IPS-18c (cell line): ENCODE measurements around the gene LYPD4.

Experiments used
- H3K4me3 ChIP-seq: 2 replicates; pipeline ENCODE4 v1.7.0; 2013; ENCODE audit warnings: low read depth, mild to moderate bottlenecking, low read length, moderate library complexity; ENCODE audit not compliant: insufficient read depth
- H3K9me3 ChIP-seq: one replicate; pipeline ENCODE4 v1.6.1; 2013; ENCODE audit warnings: mild to moderate bottlenecking, low read length, moderate library complexity; ENCODE audit not compliant: control insufficient read depth, insufficient read depth

Gene LYPD4

DNA sequence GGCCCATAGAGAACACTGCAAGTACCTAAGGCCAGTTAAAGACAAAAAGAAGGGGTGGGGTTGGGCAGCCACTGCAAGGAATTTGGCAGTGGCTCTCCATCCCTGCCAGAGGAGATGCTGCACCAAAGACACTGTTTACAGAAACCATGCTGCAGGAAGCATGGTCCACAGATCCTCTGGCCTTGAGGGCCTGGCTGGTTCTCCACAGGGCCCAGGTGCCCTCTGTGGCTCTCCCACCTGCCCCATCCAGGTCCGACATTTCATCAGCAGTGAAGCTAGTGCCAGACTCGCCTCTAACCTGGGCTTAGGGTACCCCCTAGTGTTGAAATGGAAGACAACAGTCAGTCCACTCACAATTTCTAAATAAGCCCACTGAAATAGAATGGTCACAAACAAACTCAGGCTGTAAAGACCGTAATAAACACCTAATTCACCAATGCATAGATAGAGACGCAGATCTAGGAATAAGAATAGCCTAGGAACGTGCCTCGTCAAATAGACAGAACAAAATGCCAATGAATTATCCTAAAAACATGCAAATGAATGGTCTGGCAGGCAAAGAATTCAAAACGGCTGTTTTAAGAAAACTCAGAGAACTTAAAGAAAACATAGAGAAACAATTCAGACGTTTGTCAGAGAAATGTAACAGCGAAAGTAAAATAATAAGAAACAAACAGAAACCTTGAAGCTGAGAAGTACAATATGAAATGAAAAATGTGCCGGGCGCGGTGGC, 23.3 kb downstream of the LYPD4 start:
- H3K9me3 ChIP-seq, result no peaks in the 10 kb centered on the region

DNA sequence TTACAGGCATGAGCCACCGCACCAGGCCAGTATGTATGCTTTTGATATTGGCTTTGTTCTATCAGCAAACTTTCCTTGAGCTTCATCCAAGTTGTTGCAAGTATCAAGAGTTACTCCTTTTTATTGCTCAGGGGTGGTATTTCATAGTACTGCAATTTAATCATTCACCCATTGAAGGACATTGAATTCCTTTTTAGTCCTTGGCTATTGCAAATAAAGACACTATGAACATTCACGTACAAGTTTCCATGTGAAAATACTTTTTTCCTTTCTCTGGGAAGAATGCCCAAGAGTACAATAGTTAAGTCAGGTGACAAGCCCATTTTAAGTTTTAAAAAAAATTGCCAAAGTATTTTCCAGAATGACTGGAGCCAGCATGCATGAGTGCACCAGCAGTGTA, 27.7 kb downstream of the LYPD4 start:
- no peak overlapping the region for H3K4me3 ChIP-seq
- no peaks in the 10 kb centered on the region for H3K9me3 ChIP-seq

More for the DNA sequence above, 23.3 kb downstream of the LYPD4 start:
- H3K4me3 ChIP-seq, result no peak overlapping the region

DNA sequence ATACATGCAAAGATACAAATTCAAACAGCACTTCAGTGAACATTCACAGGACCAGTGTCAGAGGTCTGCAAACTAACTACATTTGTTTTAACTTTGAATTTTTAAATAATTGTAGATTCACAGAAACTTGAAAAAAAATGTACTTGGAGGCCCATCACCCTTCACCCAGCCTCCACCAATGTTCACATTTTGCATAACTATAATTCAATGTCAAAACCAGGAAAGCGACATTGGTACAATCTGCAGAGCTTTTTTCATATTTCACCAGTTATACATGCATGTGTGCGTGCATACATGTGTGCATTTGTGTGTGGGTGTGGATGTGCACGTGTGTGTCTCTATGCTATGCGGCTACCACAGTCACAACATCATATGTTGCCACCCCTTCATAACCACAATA, 29.2 kb downstream of the LYPD4 start:
- H3K9me3 ChIP-seq, result no peaks in the 10 kb centered on the region
- no peak overlapping the region for H3K4me3 ChIP-seq

DNA sequence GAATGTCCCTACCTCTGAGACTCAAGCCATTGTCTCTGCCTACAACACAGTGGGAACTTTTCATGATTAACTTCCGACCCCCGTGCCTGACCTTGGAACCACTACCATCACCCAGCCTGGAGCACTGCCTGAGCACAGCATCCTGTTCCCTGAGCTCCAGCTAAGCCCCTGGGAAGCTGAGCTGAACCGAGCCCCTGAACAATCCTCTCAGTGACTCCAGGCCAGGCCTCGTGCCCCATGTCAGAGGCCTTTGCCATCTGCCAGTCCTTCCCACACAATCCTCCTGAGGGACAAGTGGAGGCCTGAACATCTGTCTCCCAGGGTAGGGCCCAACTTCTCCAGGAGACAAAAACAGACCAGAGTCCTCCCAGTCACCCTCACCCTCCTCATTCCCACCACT, 30.6 kb downstream of the LYPD4 start:
- no peak overlapping the region for H3K4me3 ChIP-seq
- H3K9me3 ChIP-seq, result no peaks in the 10 kb centered on the region

DNA sequence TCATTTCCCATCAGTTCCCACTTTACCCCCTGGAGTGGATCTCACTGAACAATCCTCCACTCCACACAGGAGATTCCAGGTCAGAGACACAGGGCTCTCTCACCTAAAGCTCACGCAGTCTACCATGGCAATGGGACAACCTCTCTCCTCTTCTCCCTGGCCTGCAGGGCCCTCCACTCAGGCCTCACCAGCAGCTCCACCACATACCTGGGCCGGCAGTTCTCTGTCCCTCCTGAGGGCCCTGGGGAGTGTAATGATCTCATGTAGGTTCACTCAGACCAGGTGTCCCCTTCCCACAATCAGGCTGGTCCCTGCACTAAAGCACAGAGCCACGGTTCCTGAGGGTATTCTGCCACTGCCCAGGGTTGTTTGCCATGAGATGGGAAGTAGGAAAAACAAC, 32.5 kb downstream of the LYPD4 start:
- no peak overlapping the region for H3K4me3 ChIP-seq
- no peaks in the 10 kb centered on the region for H3K9me3 ChIP-seq

DNA sequence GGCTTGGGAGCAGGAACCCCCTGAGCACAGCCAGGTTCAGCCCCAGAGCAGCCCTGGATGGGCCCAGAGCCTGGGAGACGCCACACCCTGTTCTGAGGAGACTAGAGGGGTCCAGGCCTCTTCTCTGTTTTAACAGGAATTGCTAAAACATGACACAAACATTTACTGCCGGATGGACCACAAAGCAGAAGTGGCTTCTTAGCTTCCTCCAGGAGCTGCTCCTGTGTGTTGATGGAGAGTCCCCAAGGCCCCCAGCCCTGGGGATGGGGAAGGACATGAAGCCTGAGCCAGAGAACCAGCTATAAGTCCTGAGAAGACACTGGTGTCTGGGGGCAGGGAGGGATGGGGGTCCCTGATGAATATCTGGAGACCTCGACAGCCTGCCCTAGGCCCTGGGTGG, 33.4 kb downstream of the LYPD4 start:
- no peaks in the 10 kb centered on the region for H3K9me3 ChIP-seq
- no peak overlapping the region for H3K4me3 ChIP-seq

DNA sequence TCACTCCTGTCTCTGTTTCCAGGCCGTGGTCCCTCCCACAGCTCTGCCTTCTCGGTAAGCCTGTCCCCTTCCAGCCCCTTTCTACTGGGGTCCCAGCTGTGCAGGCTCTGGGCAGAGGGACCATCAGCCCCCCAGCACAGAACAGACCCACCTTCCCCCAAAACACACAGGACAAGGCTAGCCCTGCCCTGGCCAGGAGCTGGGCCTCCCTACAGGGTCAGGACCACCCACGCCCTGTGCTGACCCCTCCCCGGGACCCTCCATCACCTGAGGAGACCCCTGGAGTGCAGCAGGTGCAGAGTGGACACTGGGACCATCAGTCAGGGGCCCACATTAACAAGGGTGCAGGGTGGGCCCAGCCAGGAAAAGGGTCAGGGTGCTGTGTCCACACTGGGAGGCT, 34.2 kb downstream of the LYPD4 start:
- Histone ChIP-seq H3K9me3 (no peaks in the 10 kb centered on the region), H3K4me3 (no peak overlapping the region)

DNA sequence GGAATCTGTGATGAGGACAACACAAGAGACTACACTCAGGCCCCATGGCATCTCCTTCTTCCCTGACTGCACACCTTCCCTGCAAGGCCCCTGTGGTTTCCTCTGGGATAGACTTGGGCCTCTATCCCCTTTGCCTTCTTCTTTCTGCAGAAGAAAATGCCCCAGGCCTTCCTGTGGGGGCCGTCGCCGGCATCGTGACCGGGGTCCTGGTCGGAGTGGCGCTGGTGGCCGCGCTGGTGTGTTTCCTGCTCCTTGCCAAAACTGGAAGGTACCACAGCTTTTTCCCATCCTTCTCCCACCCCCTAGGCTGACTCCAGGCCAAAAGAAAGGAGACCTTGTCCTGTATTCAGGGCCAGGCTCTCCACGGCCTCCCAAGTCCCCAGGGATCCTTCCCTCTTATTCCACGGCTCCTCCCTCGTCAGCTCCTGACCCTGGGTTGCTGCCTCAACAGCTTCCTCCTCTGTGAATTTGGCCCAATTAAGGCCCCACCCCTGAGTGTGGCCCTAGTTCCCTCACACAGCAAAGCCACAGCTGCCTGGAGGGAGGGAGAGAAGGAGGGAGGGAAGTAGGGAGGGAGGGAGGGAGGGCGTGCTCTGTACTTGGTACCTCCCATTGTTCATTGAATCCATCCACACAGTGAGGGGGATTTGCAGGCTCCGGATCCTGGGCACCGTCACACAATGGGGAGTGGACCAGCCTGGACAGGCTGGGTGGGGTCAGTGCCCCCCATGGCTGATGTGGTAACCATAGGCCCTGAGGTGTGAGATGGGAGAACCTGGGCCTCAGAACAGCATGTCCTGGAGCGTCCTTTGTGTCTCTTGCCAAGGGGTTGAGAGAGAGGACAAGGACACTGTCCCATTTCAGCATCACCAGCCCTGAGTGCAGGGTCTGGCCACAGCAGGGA, 35.6 kb downstream of the LYPD4 start:
- H3K4me3 ChIP-seq, result no peak overlapping the region

DNA sequence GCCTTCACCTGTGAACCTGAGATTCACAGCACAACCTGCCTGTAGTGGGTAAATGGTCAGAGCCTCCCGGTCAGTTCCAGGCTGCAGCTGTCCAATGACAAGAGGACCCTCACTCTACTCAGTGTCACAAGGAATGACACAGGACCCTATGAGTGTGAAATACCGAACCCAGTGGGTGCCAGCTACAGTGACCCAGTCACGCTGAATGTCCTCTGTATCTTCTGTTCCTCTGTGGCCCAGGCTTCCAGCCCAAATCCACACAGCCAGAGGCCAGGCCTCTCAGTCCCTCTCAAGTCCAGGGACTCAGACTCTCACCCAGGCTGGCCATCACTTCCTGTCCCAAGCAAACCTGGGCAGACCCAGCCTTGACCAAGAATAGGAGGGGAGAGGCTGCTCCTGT, 37.3 kb downstream of the LYPD4 start:
- H3K4me3 ChIP-seq, result no peak overlapping the region
- no peaks in the 10 kb centered on the region for H3K9me3 ChIP-seq

More for the DNA sequence above, 35.6 kb downstream of the LYPD4 start:
- H3K9me3 ChIP-seq, result no peaks in the 10 kb centered on the region

DNA sequence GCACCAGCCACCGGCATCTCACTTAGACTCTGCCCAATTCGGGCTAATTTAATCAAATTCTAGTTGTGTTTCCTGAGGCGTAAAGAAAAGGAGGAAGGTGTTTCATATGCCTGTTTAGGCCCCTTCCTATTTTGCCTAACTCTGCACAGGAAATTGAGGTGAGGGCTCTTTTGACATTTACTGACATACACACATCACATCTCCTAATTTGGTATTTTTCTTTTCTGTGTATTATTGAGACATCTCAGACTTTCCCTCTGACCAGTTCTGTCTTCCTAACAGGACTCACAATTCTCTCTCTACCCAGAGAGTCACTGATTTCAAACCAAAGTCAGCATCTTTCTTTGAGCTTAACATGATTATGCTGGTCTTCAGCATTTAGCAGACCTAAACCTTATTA, 40.1 kb downstream of the LYPD4 start:
- H3K9me3 ChIP-seq, result peaks cover 3% of the 10 kb centered on the region
- H3K4me3 ChIP-seq, result no peak overlapping the region

DNA sequence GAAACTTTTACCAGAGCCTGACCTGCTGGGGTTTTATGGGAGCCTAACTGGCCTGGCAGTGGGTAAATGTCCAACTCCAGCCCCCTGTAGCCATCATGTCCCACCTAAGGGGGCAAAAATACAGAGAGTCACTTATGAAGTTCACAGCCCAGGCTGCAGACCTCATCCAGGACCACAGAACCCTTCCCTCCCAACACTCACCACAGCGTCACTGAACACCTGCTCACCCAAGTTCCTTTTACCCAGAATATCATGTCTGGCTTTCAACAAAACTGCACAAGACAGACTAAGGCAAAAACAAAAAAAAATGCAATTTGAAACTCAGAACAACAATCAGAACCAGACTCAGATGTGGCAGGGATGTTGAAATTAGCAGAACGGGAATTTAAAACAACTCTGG, 41.7 kb downstream of the LYPD4 start:
- Histone ChIP-seq H3K4me3 (no peak overlapping the region), H3K9me3 (peaks cover 3% of the 10 kb centered on the region)

DNA sequence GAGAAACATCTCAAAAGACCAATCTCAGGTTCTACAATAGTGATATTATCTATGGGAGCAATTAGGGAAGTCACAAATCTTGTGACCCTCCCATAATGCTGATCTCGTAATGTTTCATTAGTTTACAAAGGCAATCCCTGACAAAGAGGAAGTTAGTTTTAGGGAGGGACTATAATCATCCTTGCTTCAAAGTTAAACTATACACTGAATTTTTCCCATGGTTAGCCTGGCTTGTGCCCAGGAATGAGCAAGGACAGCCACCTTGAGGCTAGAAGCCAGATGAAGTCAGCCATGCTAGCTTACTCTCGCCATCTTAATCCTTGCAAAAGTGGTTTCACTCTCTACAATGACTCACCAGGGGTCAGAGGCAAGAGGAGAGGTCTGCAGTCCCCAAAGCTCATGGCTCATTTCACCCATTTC, 42.7 kb downstream of the LYPD4 start:
- Histone ChIP-seq H3K4me3 (no peak overlapping the region), H3K9me3 (peaks cover 3% of the 10 kb centered on the region)

DNA sequence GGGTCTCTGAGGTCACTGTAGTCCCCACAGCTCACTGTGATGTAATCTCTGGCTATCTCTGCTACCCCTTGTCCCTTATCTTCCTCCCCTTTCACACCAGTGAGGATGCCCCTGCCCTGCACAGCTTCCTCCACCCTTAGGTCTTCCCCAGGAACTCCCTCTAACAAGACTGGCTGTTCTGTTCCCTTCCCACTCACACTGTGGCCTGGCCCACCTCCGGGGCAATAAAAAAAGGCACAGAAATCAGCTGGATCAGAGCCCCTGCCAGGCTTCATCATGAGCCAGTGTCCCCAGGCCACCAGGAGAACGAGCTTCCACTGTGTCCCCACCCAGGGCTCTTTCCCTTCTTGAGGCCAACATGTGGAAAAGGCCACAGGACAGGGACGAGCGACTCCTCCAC, 43.5 kb downstream of the LYPD4 start:
- no peak overlapping the region for H3K4me3 ChIP-seq
- peaks cover 3% of the 10 kb centered on the region for H3K9me3 ChIP-seq

DNA sequence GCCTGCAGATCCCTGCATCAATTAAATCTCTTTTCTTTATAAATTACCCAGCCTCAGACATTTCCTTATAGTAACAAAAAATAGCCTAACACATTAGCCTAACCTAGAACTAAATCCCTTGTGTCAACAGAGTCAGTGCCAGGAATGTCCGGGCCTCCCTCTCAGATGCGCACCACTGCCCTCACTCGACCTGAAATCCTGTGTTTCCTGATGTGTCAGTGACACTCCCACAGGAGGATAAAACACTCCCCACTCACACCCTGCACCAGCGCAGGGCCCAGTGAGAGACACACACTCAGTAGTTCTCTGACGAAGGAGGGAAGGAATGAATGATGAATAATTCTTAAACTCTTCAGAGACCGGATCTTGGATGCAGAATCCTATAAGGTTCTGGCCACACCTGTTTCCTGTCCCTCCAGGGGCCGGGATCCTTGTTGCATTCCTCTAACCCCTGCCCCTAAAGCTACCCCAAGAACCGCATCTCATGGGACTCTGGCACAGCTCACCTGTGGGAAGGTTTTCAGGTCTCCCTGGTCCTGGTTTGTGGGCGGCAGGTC, 45.0 kb downstream of the LYPD4 start:
- Histone ChIP-seq H3K9me3 (peaks cover 3% of the 10 kb centered on the region), H3K4me3 (no peak overlapping the region)

DNA sequence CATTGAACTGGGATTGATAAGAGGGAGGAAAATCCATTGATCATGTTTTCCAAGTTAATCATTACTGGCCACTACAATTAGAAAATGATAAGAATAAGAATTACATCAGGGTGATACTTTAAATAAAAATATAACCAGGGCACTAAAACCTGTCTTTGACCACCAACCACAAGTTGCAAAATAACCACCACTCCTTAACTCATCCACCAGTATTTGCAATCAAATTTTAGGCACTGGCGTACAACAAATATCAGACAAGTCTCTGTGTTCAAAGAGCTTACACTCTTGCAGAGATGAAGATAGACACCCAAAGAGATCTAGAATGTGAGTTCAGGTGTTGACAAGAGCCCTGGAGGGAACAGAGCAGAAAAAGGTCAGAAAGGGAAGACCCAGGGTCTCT, 47.6 kb downstream of the LYPD4 start:
- peaks cover 3% of the 10 kb centered on the region for H3K9me3 ChIP-seq

DNA sequence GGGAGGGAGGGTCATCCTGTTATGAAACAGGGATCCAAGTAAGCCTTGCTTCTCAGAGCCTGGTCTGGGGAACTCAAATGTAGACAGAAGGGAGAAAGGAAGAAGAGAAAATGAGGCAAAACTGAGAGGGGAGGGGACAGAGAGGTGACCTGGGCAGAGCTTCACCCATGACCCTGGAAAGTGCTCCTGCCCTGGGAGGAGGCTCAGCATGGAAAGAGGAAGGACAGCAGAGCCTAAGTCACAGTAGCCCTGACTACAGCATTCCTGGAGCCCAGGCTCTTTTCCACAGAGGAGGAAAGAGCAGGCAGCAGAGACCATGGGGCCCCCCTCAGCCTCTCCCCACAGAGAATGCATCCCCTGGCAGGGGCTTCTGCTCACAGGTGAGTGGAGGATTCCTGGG, 48.1 kb downstream of the LYPD4 start, which contains the start of gene CEACAM3:
TSS of gene CEACAM3 (plus strand) at position 226 of the 400 bp plus-strand sequence. CDS start at position 317, 91 bp downstream.
- peaks cover under 1% of the 10 kb centered on the region for H3K9me3 ChIP-seq
- H3K4me3 ChIP-seq, result no peak within 1 kb of the TSS

More for the DNA sequence above, 47.6 kb downstream of the LYPD4 start:
- no peak overlapping the region for H3K4me3 ChIP-seq

DNA sequence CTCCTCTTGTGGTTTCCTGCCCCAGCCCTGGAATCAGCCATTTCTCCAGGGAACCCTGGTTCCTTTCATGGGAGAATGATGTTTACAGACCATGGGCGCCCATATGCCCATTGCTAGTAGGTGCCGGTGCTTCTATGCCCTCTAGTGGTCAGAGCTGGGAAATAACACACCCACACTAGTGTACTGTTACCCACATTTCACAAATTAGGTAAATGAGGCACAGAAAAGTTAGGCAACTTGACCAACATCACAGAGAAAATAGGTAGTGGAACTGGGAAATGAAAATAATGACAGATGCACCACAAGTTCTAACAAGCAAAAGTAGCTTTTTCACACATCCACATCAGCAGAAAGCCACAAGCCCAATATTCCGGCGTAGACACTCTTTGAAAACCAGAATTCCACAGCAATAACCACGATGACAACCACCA, 49.4 kb downstream of the LYPD4 start:
- Histone ChIP-seq H3K9me3 (no peaks in the 10 kb centered on the region), H3K4me3 (no peak overlapping the region)

DNA sequence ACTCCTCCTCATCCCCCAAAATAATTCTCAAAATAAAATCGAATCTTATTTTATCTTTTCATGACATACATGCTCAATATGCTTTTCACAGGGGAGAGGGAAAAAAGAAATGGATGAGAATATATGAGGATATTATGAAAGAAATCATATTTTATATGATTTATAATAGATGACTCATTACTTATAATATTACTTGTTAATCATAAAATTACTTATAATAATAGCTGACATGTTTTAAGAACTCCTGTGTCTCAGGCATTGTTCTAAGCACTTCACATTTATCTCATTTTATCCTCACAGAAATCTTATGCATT, 51.1 kb downstream of the LYPD4 start:
- no peaks in the 10 kb centered on the region for H3K9me3 ChIP-seq
- H3K4me3 ChIP-seq, result no peak overlapping the region
